GM21786 (cell line): ENCODE results near the gene PRKG1.
"Not testable (repeated sequence)": the region's sequence is repeated elsewhere in the genome, so short reads cannot be mapped to it uniquely, and the experiment has no call there.

Source experiments
- ATAC-seq: cut with Tn5 transposase; IDR thresholded peaks from one replicate; pipeline ENCODE4 v1.9.1; 2021; ENCODE audit not compliant: unreplicated experiment

Gene PRKG1

DNA sequence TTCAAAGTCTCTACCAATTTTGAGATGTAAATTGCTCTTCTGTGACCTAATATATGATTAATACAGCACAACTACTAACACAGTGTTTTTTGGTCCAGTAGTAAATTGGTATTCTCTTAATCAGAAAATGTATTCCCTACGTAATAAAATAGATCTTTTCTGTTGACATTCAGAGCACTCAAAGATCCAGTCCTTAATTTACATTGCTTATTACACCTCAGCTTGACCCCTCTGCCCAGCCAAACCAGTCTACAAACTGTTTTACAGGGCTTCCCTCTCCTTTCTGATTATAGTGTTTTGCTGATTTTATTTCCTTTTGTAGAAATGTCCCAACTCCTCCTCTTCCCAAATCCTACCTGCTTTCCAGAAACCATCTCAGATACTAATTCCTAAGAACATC, 293.4 kb downstream of the PRKG1 start:
- no peak for ATAC-seq

DNA sequence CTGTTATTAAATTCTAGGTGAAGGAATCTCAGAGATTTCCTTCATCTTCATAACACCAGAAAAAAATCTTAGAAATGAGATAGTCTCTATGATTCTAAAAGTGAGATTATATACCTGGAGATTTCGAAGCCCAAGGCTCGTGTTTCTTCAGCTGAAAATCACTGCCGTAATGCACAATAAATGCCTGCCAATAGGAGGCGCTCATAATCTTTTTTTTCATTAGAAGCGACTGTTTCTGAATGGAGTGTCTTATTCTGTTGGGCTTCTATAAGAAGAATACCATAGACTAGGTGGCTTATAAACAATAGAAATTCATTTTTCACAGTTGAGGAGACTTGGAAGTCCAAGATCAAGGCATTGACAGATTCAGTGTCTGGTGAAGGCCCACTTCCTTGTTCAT, 294.7 kb downstream of the PRKG1 start:
- no peak for ATAC-seq

DNA sequence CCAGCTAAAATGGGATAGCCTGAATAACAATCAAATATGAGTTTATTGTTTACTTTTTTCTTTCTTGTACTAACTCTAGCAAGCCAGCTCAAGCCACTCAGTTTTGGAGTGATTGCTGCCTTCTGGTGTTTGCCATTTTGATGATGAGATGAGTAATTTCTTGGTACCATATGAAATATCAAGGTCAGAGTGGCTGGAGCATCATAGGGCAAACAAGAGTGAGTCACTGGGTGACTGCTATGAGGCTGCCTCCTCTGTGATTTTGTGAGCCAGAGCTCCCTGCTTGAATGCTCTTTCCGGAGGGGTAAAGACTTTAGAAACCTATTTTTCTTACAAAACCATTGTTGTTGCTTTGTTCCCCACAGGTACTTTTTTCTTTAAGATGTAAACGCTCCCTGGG, 295.6 kb downstream of the PRKG1 start:
- ATAC-seq: no peak

DNA sequence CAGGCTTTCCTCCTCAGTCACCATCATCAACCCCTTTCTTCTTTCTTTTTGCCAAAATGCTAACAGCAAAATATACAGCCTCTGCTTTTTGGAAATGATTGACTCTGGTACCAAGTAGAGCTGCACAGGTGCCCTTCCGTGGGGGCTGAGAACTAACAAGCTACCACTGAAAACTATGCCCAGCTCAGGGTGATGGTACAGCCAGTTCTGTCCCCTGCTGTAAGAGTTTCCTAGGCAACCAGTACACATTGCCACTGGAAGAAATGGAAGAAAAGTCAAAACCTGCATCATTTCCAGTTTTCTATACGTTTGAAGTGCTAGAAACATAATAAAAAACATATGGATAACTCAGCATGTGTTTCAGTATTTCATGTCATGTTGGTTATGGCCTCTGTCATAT, 297.5 kb downstream of the PRKG1 start:
- no peak for ATAC-seq

DNA sequence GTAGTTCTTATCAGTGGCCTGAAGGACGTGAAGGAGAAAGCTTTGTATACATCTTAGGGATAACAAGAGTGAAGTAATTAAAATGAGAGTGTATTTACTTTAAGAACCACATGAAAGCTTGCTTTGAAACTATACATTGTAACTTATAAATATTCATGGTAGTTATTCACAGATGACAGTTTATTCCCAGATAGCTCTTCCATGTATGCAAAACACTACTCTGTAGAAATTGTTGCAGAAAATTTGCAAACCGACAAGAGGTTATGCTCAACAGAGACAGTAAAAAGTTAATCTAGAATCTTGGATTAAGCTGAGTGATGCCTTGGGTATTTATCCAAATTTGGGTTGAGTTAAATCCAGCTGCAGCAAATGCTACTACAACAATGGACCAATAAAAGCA, 301.5 kb downstream of the PRKG1 start:
- no peak for ATAC-seq

DNA sequence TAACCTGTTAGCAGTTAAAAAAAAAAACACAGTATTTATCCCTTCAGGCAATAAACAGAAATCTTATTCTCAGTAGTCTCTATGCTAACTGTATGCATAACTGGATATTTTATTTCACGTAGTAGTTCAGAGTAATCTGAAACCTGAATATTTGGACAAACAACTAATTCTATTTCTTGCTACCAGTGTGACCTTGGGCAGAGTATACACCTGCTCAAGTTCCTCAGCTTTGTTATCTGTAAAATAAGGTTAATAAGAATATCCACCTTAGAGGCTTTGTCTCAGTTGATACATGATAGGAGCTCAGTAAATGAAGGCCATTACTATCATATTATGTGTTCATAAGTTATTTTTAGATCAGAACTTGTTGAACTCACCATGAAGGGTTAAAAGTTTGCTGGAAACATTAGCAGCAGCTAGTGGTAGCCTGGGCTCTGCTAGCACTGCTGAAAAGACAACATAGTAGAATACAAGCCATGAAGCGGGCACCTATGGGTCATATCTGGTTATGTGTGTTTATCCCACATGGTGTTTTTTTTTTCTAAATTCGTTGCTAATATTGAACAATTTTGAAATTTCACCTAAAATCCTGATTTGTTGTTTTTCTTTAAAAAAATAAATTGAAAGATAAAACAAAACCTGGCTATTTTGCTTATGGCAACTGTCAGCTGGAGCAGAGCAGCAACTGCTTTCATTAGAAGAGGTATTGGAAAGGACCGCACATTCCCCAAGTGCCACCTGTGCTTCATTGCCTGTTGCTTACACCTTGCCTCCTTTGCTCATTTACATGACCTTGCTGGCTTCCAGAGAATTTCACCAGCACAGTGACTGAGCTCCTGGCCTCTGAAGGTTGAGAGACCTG, 303.0 kb downstream of the PRKG1 start:
- no peak for ATAC-seq

DNA sequence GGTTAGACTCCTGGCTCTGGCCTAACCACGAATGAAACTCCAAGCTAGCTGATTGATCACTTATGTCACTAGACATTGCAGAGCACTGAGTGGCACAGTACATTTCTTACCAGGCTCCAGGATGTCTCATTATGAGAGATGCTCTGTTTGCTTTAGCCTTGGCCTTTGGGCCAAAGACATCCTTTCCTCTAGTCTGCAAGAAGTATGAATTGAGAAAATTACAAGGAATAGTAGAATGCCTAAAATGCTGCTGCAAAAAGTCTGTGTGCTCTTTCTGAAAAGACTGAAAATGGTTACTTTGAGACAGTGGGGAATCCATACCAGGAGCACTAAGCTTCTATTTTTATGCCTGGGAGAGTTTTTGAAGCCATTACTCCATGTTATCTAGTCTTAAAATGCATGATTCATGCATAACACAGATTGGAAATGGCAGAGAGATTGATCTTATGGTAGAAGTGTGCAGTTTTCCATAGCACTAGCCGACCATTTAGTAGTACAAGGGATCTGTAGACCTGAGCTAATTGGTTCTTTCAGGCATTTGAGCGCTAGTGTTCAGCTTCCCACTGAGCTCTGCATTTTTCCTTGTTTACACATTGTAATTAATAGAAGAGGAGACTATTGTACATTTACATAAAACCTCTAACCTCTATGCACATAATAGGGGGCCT, 303.8 kb downstream of the PRKG1 start:
- ATAC-seq: no peak

DNA sequence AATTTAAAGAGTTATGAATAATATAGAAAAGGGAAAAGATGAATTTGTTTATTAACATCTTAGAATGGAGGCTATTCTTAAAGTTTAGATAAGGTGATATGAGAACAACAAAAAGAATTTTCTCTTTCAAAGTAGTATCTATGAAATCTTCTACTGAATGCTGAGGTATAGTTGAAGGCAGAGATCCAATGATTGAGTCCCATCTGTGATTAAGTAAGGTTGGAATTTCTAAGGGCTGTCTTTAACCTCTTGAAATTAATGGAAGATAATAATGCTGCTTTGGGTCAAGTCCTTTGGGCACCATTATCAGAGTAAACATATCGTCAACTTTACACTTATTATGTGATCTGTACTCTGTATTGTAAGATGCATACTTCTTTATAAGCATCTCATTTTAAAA, 307.9 kb downstream of the PRKG1 start:
- ATAC-seq: no peak

DNA sequence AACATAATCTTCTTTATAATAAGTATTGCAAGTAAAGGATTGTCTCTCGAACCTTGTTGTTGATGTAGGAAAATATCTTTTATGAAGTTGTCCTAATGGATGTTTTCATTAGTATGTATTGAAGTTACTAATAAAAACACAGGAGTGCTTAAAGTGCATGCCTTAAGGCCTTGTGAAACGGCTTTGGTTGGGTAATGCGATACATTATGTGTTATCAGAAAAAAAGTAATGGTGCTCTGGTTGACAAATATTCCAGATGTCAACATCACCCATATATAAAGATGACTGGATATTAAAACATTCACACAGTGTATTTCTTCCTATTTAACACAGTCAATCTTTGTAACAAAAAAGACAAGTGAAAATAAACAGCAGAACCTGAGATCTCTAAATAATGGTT, 310.7 kb downstream of the PRKG1 start:
- no peak for ATAC-seq

DNA sequence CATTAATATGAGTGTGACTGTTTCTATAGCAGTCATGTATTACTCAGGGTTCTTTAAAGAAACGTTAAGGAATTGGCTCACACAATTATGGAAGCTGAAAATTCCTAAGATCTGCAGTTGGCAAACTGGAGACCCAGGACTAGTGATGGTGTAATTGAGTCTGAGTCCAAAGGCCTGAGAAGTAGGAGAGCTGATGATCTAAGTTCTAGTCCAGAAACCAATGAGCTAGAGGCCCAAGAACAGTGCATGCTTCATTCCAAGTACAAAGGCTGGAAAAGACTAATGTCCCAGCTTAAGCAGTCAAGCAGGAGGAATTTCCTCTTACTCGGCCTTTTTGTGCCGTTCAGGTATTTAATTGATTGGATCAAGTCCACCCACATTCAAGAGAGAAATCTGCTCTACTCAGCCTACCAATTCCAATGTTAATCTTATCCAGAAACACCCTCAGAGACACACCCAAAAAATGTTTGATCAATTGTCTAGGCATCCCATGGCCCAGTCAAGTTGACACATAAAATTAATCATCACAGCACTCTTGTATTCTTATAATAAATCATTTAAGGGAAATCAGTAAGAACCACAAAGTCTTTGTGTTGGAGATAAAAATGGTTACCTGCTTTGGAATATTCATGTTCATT, 312.1 kb downstream of the PRKG1 start:
- no peak for ATAC-seq

DNA sequence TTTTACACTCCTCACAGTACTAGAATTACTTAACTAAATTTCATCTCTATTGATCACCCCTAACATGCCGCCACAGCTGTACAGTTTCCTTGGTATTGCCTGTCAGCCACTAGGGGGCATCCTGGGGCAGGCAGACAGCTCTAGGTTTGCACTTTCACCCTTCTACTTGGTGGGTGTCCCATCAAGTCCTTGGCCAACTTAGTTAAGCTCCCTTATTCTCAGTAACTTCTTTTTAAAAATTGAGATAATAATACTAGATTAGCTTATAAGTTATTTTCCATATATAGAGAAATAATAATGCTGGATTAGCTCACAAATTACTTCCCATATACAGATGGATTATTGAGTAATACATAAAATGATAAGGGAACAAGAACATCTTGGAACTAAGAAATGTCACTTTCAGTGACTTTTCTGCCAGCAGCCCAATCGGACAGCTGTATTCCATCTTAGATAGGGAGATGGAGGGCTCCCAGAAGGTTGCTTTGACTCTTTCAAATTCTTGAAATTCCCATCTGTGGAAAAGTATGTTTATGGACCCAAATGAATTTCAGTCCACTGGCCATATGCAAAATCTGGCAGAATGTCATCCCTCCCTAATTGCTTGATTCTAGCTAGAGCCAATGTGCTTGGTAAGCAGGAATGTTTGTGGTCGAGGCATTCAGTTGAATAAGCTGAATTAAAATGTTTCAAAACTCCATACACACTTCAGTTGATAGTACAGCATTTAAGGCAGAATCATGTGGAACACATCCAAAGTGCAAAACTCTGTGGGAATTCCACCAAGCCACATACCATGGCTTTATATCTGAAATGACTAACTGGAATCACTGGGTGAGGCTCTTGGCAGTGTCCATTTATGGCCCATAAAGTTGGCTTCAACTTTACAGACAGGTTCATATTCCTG, 315.4 kb downstream of the PRKG1 start:
- ATAC-seq: peak; percentile 89

DNA sequence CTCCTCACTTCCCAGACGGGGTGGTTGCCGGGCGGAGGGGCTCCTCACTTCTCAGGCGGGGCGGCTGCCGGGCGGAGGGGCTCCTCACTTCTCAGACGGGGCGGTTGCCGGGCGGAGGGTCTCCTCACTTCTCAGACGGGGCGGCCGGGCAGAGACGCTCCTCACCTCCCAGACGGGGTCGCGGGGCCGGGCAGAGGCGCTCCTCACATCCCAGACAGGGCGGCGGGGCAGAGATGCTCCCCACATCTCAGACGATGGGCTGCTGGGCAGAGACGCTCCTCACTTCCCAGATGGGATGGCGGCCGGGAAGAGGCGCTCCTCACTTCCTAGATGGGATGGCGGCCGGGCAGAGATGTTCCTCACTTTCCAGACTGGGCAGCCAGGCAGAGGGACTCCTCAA, 318.7 kb downstream of the PRKG1 start:
- not testable (repeated sequence) for ATAC-seq

DNA sequence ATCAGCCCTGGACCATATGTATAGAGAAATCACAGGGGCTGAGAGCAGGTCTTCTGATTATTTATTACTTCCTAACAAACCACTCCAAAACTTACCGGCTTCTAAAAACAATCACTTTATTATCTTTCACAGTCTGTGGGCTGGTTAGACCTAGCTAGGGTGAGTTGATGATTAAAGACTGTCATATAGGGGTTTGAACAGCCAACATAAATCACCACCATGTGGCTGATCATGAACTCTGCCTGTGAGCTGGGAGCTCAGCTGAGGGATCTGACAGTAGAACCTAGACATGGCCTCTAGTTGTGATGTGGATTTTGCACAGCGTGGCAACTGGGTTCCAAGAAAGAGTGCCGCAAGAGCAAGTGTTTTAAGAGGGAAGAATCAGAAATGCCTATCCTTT, 319.8 kb downstream of the PRKG1 start:
- ATAC-seq: no peak

DNA sequence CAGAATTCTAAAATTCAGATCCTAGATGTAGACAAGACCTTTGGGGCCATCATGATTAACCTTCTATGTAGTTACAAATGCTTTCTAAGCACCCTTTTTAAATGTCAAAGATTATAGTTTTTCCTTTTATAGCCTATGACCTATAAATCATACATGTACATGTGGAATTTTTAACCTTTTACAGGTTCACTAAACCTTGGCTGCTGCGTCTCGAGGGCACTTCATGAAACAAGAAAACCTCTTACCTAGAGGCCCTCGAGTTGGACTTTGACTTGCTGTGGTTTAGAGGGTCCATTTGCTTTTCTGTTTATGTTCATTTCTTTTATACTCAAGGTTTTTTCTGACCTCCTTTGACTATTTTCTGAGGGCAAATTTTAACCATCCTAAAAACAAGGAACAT, 323.0 kb downstream of the PRKG1 start:
- no peak for ATAC-seq

DNA sequence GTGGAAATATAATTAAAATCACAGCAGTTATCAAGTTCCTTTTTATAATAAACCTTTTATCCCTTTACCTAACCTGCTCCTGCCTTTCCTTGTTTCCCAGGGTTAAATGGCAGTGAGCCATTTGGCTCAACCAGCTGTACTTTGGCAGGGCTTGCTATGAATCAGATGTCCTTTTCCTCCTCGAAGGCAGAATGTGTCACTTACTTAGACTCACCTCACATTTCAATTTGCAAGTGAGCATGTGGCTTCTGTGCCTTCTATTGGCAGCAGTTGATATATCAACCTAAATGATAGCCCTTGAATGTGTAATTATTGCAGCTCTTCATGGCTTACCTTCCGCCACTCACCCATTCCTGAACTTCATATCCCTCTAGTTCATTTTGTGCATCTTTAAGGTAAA, 323.4 kb downstream of the PRKG1 start:
- ATAC-seq: no peak

DNA sequence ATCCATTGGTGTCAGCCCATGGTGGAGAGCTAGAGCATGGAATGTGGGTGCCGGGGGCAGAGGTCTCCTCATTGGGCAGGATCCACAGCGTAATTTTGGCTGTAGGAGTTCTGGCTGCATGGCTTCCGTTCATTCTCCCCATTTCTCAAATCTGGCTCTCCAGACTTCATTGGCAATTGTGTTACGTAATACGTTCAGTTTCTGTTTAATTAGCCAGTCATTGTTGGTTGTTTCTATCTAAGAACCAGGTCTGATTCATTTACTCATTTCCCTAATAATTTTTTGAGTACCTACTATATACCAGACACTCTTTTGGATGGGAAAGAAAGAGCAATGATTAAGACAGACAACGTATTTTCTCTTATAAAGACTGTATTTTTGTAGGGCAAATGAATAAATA, 325.6 kb downstream of the PRKG1 start:
- ATAC-seq: no peak

DNA sequence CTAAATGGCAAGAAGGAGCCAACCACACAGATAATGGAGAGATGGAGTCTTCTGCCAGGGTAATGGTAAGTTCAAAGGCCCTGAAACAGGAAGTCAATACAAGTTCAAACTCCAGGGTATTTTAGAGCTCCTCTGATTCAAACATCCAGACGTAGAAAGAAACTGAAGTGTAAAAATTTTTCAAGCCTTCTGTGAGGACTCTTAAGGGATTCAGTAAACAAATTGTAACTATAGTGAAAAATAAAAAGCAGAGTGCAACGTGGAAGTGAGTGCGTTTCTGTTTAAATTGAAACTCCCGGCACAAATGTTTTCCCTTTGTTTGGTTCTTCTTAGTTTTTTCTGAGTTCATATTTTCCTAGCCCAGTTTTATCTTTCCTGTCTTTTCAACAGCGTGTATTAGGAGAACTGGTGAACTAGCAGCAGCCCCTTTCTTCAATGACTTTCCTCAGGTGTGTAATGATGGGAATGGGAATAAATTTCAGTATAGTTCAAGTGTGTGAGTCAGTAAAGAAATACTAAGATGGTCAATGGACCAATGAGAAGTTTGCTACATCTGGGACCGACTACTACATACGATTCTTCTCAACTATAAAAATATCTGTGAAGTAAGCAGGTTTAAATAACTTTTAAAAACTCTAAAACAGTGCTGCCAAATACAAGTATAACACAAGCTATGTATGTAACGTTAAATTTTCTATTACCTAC, 326.3 kb downstream of the PRKG1 start:
- no peak for ATAC-seq

DNA sequence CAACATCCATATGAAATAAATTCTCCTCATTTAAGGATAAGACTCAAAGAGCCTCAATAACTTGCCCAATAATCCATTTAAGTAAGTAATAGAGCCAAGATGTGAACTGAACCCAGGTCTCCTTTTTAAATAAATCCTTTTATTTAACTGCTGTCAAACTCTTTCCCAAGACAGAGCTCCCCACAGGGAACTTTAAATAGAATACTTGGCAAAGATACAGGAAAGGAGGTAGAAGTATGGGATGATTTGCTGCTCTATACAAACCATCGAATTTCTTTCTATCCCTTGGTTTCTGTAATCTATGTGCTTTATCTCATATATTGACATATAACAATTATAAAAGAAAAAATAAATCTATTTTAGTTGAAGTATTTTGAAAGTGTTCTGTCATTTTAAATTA, 329.2 kb downstream of the PRKG1 start:
- ATAC-seq: no peak

DNA sequence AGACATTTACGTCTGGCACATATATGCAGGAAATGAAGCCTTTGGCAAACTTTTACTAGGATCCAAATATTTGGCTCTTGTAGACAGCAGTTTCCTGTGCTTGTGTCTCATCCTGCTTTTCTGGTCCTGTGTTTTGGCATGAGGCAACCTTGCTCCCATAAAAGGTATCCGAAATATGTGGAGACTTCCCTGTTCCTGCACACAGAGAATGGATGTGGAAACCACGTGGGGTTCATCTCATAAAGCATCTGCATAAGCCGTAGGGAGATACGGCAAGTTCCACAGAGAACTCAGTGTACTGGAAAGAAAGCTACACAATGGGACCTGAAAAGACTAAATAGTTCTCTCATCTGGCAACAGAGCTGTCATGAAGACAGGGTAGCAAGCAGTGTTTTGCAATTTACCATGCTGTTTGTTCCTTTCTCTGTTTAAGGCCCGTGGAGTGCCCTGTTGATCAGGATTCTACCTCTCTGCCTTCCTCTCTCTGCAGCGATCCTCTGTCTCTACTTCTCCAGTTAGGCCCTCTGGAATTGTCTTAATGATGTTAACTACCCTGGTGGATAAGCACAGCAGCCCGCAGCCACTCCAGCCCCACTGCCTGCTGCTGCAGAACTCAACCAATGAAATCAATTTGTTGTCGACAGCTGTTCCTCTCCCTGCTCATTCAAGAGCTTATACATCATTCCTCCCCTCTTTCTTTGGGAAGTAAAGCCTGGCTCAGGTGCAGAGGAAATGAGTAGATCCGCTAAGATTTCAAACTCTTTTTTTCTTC, 331.5 kb downstream of the PRKG1 start:
- ATAC-seq: no peak

DNA sequence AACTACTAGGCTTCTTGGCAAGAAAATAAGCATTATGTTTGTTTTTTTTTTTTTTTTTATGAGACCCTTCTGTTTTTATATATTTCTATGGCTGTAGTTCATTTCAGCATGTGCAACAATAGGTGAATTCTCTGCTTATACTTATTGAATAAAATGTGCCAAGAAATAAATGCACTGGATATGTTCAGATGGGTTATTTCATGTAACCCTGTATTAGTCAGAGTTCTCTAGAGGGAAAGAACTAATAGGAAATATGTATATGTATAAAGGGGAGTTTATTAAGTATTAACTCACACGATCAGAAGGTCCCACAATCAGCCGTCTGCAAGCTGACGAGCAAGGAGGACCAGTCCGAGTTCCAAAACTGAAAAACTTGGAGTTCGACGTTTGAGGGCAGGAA, 332.3 kb downstream of the PRKG1 start:
- ATAC-seq: no peak
